ENCODE data around the gene DCTN3.
A peak's percentile ranks its signal among the peaks of the same experiment; 100 is the strongest.

The DCTN3 gene

DNA sequence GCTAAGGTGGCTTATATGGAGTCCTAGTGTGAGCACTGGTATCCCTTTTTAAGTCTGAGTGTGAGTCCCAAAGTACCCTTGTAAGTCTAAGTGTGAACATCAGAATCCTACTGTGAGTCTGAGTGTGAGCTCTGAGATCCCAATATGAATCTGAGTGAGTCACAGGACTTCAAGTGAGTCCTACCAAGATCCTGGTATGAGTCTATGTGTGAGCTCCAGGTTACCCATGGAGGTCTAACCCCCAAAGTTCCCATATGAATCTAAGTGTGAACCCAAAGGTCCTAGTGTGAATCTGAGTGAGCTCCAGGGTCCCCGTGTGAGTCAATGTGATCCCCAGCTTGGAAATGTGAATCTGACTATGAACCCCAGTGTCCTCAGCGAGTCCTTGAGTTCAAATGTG, 33.0 kb downstream of the DCTN3 start:
- no peak overlapping the region for H3K9ac ChIP-seq (ENCODE audit: low read length)
- H3K27ac ChIP-seq (ENCODE audit: low read depth, low read length): no peak overlapping the region
- H3K4me3 ChIP-seq (ENCODE audit: low read depth, low read length): no peak overlapping the region
- peaks cover 50% of the 10 kb centered on the region for H3K4me1 ChIP-seq (ENCODE audit: control insufficient read depth, insufficient read depth, low read length)
- peaks cover 98% of the 10 kb centered on the region for H3K27me3 ChIP-seq (ENCODE audit: control insufficient read depth, insufficient read depth, low read length)
- no peaks in the 10 kb centered on the region for H3K36me3 ChIP-seq (ENCODE audit: control insufficient read depth, insufficient read depth, low read length)
- no peaks in the 10 kb centered on the region for H3K9me3 ChIP-seq (ENCODE audit: control insufficient read depth, insufficient read depth, low read depth, low read length)

GRCh38 chr9:34585946-34586669, 34.2 kb downstream of the DCTN3 start:
- Histone ChIP-seq H3K27ac (ENCODE audit: low read depth, low read length) (no peak overlapping the region), H3K36me3 (ENCODE audit: control insufficient read depth, insufficient read depth, low read length) (no peaks in the 10 kb centered on the region), H3K27me3 (ENCODE audit: control insufficient read depth, insufficient read depth, low read length) (peaks cover 97% of the 10 kb centered on the region), H3K4me1 (ENCODE audit: control insufficient read depth, insufficient read depth, low read length) (peaks cover 42% of the 10 kb centered on the region), H3K9me3 (ENCODE audit: control insufficient read depth, insufficient read depth, low read depth, low read length) (no peaks in the 10 kb centered on the region), H3K9ac (ENCODE audit: low read length) (peak overlapping the region; percentile 39), H3K4me3 (ENCODE audit: low read depth, low read length) (peak overlapping the region; percentile 22; the same call in 1 of the 2 replicates)

GRCh38 chr9:34584970-34585369, 35.3 kb downstream of the DCTN3 start:
- H3K36me3 ChIP-seq (ENCODE audit: control insufficient read depth, insufficient read depth, low read length): no peaks in the 10 kb centered on the region
- H3K9me3 ChIP-seq (ENCODE audit: control insufficient read depth, insufficient read depth, low read depth, low read length): no peaks in the 10 kb centered on the region
- no peak overlapping the region for H3K9ac ChIP-seq (ENCODE audit: low read length)
- peaks cover 45% of the 10 kb centered on the region for H3K4me1 ChIP-seq (ENCODE audit: control insufficient read depth, insufficient read depth, low read length)
- no peak overlapping the region for H3K27ac ChIP-seq (ENCODE audit: low read depth, low read length)
- no peak overlapping the region for H3K4me3 ChIP-seq (ENCODE audit: low read depth, low read length)
- peaks cover 97% of the 10 kb centered on the region for H3K27me3 ChIP-seq (ENCODE audit: control insufficient read depth, insufficient read depth, low read length)

DNA sequence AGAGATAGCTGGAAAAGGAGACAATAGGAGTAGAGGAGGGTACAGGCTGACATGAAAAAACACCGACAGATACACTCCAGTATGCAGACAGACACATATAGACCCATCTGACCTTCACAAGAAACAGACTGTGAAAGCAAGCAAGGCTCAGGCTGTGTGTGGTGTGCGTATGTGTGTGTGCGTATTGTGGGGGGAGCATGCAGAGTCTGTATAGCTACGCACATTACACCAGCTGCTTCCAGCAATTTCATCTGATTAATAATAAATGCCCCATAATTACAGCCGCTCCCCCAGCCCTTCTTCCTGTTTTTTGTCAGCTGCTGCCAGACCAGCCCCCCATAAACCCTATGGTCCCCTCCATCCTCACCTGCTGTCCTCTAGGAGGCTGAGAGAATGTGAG, 37.5 kb downstream of the DCTN3 start:
- H3K36me3 ChIP-seq (ENCODE audit: control insufficient read depth, insufficient read depth, low read length): no peaks in the 10 kb centered on the region
- H3K27me3 ChIP-seq (ENCODE audit: control insufficient read depth, insufficient read depth, low read length): peaks cover 97% of the 10 kb centered on the region
- H3K4me1 ChIP-seq (ENCODE audit: control insufficient read depth, insufficient read depth, low read length): peaks cover 51% of the 10 kb centered on the region
- no peaks in the 10 kb centered on the region for H3K9me3 ChIP-seq (ENCODE audit: control insufficient read depth, insufficient read depth, low read depth, low read length)
- H3K9ac ChIP-seq (ENCODE audit: low read length): no peak overlapping the region
- H3K4me3 ChIP-seq (ENCODE audit: low read depth, low read length): no peak overlapping the region
- no peak overlapping the region for H3K27ac ChIP-seq (ENCODE audit: low read depth, low read length)

GRCh38 chr9:34581318-34581717, 39.0 kb downstream of the DCTN3 start:
- no peaks in the 10 kb centered on the region for H3K9me3 ChIP-seq (ENCODE audit: control insufficient read depth, insufficient read depth, low read depth, low read length)
- H3K27me3 ChIP-seq (ENCODE audit: control insufficient read depth, insufficient read depth, low read length): peaks cover 95% of the 10 kb centered on the region
- no peaks in the 10 kb centered on the region for H3K36me3 ChIP-seq (ENCODE audit: control insufficient read depth, insufficient read depth, low read length)
- no peak overlapping the region for H3K9ac ChIP-seq (ENCODE audit: low read length)
- H3K4me3 ChIP-seq (ENCODE audit: low read depth, low read length): no peak overlapping the region
- H3K4me1 ChIP-seq (ENCODE audit: control insufficient read depth, insufficient read depth, low read length): peaks cover 56% of the 10 kb centered on the region
- no peak overlapping the region for H3K27ac ChIP-seq (ENCODE audit: low read depth, low read length)

GRCh38 chr9:34580358-34580757, 39.9 kb downstream of the DCTN3 start:
- H3K4me1 ChIP-seq (ENCODE audit: control insufficient read depth, insufficient read depth, low read length): peaks cover 53% of the 10 kb centered on the region
- no peak overlapping the region for H3K27ac ChIP-seq (ENCODE audit: low read depth, low read length)
- H3K4me3 ChIP-seq (ENCODE audit: low read depth, low read length): no peak overlapping the region
- no peaks in the 10 kb centered on the region for H3K36me3 ChIP-seq (ENCODE audit: control insufficient read depth, insufficient read depth, low read length)
- no peaks in the 10 kb centered on the region for H3K9me3 ChIP-seq (ENCODE audit: control insufficient read depth, insufficient read depth, low read depth, low read length)
- H3K27me3 ChIP-seq (ENCODE audit: control insufficient read depth, insufficient read depth, low read length): peaks cover 92% of the 10 kb centered on the region
- H3K9ac ChIP-seq (ENCODE audit: low read length): no peak overlapping the region

- peaks cover 86% of the 10 kb centered on the region for H3K27me3 ChIP-seq (ENCODE audit: control insufficient read depth, insufficient read depth, low read length)
- no peaks in the 10 kb centered on the region for H3K9me3 ChIP-seq (ENCODE audit: control insufficient read depth, insufficient read depth, low read depth, low read length)
- peak overlapping the region; percentile 57; the same call in 1 of the 2 replicates for H3K4me3 ChIP-seq (ENCODE audit: low read depth, low read length)
- H3K4me1 ChIP-seq (ENCODE audit: control insufficient read depth, insufficient read depth, low read length): peaks cover 48% of the 10 kb centered on the region
- no peaks in the 10 kb centered on the region for H3K36me3 ChIP-seq (ENCODE audit: control insufficient read depth, insufficient read depth, low read length)
- no peak overlapping the region for H3K9ac ChIP-seq (ENCODE audit: low read length)
- no peak overlapping the region for H3K27ac ChIP-seq (ENCODE audit: low read depth, low read length)
These were observed 40.5 kb downstream of the DCTN3 start for GRCh38 chr9:34579808-34580163.

DNA sequence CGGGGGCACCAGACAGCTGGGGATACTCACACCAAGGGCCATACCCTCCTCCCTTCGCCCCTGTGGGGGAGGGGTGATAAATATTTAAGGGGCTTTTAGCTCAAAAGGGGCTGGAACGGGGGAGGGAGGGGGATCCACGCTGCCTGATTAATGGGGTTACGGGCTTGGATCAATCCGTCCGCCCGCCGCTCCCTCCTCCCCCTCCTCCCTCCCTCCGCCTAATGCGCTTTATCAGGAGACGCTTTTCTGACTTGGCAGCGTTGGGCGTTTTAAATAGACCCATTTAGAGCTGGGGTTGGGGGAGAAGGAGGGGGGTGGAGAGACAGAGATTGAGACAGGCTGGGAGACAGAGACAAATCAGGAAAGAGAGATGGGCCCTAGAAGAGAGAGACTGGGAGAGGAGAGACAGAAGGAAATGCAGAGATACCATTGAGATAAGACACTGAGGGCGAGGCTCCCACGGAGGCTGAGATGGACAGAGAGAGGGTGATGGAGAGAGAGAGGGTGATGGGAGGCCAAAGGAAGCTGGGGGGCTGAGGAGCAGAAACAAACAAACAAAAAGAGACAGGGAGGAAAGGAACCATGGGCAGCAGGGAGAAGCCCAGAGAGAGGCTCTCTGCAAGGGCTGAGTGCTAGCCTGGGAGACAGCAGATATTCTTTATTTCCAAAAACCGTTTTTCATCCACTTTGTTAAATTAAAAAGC, 41.0 kb downstream of the DCTN3 start:
- Histone ChIP-seq H3K27ac (ENCODE audit: low read depth, low read length) (no peak overlapping the region), H3K9ac (ENCODE audit: low read length) (peak overlapping the region; percentile 39), H3K4me3 (ENCODE audit: low read depth, low read length) (peak overlapping the region; percentile 57), H3K36me3 (ENCODE audit: control insufficient read depth, insufficient read depth, low read length) (no peaks in the 10 kb centered on the region), H3K27me3 (ENCODE audit: control insufficient read depth, insufficient read depth, low read length) (peaks cover 81% of the 10 kb centered on the region), H3K4me1 (ENCODE audit: control insufficient read depth, insufficient read depth, low read length) (peaks cover 49% of the 10 kb centered on the region), H3K9me3 (ENCODE audit: control insufficient read depth, insufficient read depth, low read depth, low read length) (no peaks in the 10 kb centered on the region)

DNA sequence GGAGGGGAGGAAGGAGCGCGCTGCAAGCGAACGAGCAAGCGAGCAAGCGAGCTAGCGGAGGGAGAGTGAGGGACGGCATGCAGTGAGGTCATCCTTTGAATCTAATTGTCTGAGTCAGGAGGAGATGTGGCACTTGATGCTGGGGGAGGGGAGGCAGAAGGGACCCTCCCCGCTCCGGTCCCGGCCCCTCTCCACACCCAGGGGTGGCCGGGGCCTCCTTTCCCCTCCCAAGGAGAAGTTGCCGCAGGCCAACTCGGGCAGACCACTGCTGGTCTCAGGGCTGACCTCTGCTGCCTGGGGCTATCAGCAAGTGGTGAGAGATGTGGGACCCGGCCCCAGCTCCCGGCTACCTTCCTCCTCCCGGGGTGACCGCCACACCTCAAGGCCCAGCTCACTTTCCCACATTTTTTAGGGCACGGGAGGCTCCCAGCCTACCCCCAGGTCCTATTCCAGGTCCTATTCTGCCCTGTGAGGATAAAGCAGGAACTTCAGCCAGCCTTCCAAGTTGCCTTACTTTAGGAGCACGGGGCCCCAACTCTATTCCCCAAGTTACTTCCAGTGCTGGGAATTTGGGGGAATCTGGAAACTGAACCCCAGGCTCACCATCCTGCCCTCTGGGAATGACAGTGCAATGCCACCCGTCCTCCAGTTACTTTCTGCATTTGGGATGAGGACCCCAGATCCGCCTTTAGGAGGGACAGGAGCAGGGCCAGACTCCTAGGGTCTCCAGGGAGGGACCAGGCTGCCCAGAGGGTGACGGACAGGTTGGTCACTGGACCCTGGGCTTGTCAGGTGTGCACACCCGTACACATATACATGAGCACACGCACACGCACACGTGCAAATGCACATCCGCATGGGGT, 41.8 kb downstream of the DCTN3 start:
- Histone ChIP-seq H3K27me3 (ENCODE audit: control insufficient read depth, insufficient read depth, low read length) (peaks cover 73% of the 10 kb centered on the region), H3K4me1 (ENCODE audit: control insufficient read depth, insufficient read depth, low read length) (peaks cover 54% of the 10 kb centered on the region)

GRCh38 chr9:34577400-34578240, 42.7 kb downstream of the DCTN3 start:
- Histone ChIP-seq H3K9me3 (ENCODE audit: control insufficient read depth, insufficient read depth, low read depth, low read length) (no peaks in the 10 kb centered on the region), H3K27me3 (ENCODE audit: control insufficient read depth, insufficient read depth, low read length) (peaks cover 64% of the 10 kb centered on the region), H3K4me3 (ENCODE audit: low read depth, low read length) (peak overlapping the region; percentile 57), H3K9ac (ENCODE audit: low read length) (peak overlapping the region; percentile 39), H3K36me3 (ENCODE audit: control insufficient read depth, insufficient read depth, low read length) (no peaks in the 10 kb centered on the region), H3K4me1 (ENCODE audit: control insufficient read depth, insufficient read depth, low read length) (peaks cover 54% of the 10 kb centered on the region), H3K27ac (ENCODE audit: low read depth, low read length) (no peak overlapping the region)

More for the DNA sequence above, 41.8 kb downstream of the DCTN3 start:
- H3K36me3 ChIP-seq (ENCODE audit: control insufficient read depth, insufficient read depth, low read length): no peaks in the 10 kb centered on the region
- no peak overlapping the region for H3K27ac ChIP-seq (ENCODE audit: low read depth, low read length)
- H3K9ac ChIP-seq (ENCODE audit: low read length): peak overlapping the region; percentile 39
- H3K4me3 ChIP-seq (ENCODE audit: low read depth, low read length): peak overlapping the region; percentile 57
- H3K9me3 ChIP-seq (ENCODE audit: control insufficient read depth, insufficient read depth, low read depth, low read length): no peaks in the 10 kb centered on the region

Data from HUES6 (cell line).